T-helper 1 cell treated with Interleukin-12 subunit alpha and Interleukin-12 subunit beta and Interleukin-4 antibody, amounts not matched to agents 30 μg/mL and 1 μg/mL, for 36 hours (primary cell): Measurements from ENCODE around the gene RFX8.

Experiments used
- H3K27ac Mint-ChIP-seq: one replicate; pipeline ENCODE4 v1.8.0; 2021; ENCODE audit warnings: mild to moderate bottlenecking, mixed read lengths
- H3K27me3 Mint-ChIP-seq: one replicate; pipeline ENCODE4 v1.8.0; 2021; ENCODE audit warnings: low read depth, mixed read lengths
- H3K36me3 Mint-ChIP-seq: one replicate; pipeline ENCODE4 v1.8.0; 2021; ENCODE audit warnings: low read depth, mixed read lengths
- H3K4me1 Mint-ChIP-seq: one replicate; pipeline ENCODE4 v1.8.0; 2021; ENCODE audit warnings: low read depth, mixed read lengths
- H3K4me3 Mint-ChIP-seq: one replicate; pipeline ENCODE4 v1.8.0; 2021; ENCODE audit warnings: mild to moderate bottlenecking, moderate library complexity, mixed read lengths
- H3K9me3 Mint-ChIP-seq: one replicate; pipeline ENCODE4 v1.8.0; 2021; ENCODE audit warnings: mixed read lengths

RFX8 gene

DNA sequence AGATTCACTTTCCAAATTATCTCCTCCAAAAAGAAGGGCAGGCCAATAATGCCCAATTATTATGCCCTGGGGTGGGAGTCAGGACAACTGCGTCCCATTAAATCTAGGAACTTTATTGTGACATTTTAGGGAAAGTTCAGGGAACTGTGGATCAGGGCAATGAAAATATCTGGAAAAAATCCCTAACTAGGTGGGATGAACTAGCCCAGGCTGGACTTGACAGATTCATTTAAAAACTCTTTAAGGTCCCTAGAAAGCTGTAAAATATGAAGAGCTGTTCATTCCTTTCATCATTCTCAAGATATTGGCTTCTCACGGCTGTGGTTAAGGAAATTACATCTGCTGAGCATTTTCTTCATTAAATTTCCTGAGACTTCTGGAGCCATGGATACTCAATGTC is 95.8 kb downstream of the RFX8 start:
- Mint-ChIP-seq H3K27me3 (peaks cover 26% of the 10 kb centered on the region), H3K27ac (no peak overlapping the region), H3K9me3 (no peaks in the 10 kb centered on the region), H3K36me3 (no peaks in the 10 kb centered on the region), H3K4me3 (no peak overlapping the region), H3K4me1 (peaks cover 13% of the 10 kb centered on the region)

DNA sequence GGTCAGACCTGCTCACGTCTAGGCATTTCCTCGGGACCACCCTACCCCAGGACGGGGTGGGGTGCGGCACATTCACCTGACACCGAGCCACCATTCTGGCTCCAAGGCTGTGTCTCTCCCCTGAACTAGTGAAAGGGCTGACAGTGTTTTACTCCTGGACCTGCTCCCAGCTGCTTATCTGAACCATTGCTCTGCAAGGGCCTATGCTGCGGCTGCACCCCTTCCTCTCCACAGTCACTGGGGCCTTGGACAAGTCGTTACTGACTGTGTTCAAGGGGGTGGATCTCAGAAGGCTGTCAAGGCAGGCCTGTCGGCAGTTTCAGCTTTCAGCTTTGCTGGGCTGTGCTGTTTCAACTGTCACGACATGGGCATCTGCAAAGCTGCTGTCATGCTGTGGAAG is 99.3 kb downstream of the RFX8 start:
- Mint-ChIP-seq H3K4me3 (no peak overlapping the region), H3K4me1 (peaks cover 13% of the 10 kb centered on the region), H3K27ac (no peak overlapping the region), H3K27me3 (peaks cover 21% of the 10 kb centered on the region), H3K9me3 (peaks cover 20% of the 10 kb centered on the region), H3K36me3 (peaks cover 3% of the 10 kb centered on the region)

DNA sequence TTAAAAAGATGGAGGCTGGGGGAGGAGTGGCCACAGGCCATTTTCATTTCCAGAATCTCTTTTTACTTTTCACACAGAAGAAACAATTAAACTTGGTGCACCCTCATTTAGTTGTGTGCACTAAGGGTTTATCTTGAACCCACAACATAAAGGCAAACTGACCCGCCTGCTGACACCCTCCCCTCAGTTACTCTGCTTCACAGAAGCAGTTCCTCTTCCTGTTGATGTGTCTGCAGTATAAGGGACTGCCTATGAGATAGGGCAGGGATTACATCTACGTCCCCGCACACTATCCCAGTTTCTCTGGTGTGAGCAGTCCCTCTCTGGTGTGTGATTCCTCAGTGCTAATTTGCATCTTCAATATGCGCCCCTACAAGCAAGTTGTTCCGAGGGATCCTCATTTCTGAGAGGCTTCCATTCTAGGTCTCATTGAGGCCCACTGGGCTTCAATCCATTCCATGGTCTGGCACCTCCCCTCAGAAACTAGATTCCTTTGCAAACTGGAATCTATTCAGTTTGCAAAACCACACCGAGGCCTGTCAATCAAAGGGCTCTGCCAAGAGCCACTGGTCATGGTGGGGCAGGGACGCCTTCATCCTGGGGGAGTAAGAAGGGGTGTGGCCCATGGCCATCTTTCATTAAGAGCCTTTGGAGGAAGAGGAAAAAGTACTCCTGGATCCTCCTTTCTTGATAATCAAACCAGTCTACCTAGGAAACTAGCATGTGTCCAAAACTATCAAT is 99.9 kb downstream of the RFX8 start:
- Mint-ChIP-seq H3K4me1 (peaks cover 13% of the 10 kb centered on the region), H3K27me3 (peaks cover 21% of the 10 kb centered on the region), H3K4me3 (no peak overlapping the region), H3K36me3 (peaks cover 3% of the 10 kb centered on the region), H3K27ac (no peak overlapping the region), H3K9me3 (peaks cover 20% of the 10 kb centered on the region)

DNA sequence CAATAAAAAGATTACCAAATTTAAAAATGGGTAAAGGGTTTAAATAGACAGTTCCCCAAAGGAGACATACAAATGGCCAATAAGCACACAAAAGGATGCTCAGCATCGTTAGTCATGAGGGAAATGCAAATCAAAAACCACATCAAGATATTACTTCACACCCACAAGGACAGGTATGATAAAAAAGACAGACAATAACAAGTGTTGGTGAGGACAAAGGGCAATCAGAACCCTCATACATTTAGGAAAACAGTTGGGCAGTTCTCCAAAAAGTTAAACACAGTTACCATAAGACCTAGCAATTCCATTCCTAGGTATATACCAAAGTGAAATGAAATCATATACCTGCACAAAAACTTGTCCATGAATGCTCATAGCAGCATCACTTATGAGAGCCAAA is 102.1 kb downstream of the RFX8 start:
- H3K27ac Mint-ChIP-seq, result no peak overlapping the region

DNA sequence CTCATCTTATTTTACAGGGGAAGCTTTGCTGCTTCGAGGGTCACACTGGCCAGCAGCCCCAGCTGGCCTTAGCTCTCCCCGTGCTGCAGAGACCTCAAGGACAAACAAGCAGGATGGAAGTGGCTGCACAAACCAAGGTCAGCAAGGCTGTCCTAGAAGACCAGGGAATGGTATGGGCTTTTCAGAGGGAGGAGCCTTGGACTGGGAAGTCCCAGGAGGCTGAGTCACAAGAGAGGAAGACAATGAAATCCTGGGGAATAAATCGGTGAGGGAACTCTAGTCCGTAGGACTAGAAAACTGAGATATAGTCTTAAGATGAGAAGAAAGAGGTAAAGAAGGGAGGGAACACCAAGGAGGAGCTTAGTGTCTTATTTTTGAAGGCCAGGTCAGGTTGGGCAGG is 103.3 kb downstream of the RFX8 start:
- Mint-ChIP-seq H3K27me3 (peaks cover 21% of the 10 kb centered on the region), H3K27ac (no peak overlapping the region), H3K9me3 (peaks cover 20% of the 10 kb centered on the region), H3K4me3 (no peak overlapping the region), H3K4me1 (peaks cover 13% of the 10 kb centered on the region), H3K36me3 (peaks cover 3% of the 10 kb centered on the region)

More for the DNA sequence above, 102.1 kb downstream of the RFX8 start:
- Mint-ChIP-seq H3K4me3 (no peak overlapping the region), H3K36me3 (peaks cover 3% of the 10 kb centered on the region), H3K4me1 (peaks cover 13% of the 10 kb centered on the region), H3K27me3 (peaks cover 25% of the 10 kb centered on the region), H3K9me3 (peaks cover 20% of the 10 kb centered on the region)

DNA sequence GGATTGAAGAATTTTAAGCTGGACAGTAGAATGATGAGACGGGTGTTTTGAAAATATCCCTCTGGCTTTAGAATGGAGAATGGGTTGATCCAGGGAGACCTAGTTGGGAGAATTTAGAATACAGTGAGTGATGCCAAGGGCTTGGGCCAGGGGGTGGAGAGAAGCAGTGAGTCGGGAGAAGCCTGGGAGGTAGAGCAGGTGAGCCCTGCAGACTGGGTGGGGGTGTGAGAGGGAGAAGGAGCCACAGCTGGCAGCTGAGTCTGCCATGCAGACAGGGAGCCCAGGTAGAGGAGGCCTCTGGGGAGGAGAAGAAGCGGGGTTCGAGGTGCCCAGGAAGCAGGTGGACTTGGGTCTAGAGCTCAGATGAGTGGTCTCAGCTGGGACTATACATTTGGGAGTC is 105.8 kb downstream of the RFX8 start:
- H3K36me3 Mint-ChIP-seq, result peaks cover 5% of the 10 kb centered on the region
- no peak overlapping the region for H3K27ac Mint-ChIP-seq
- peaks cover under 1% of the 10 kb centered on the region for H3K4me1 Mint-ChIP-seq
- H3K27me3 Mint-ChIP-seq, result peaks cover 27% of the 10 kb centered on the region
- H3K4me3 Mint-ChIP-seq, result no peak overlapping the region
- H3K9me3 Mint-ChIP-seq, result peaks cover 20% of the 10 kb centered on the region

DNA sequence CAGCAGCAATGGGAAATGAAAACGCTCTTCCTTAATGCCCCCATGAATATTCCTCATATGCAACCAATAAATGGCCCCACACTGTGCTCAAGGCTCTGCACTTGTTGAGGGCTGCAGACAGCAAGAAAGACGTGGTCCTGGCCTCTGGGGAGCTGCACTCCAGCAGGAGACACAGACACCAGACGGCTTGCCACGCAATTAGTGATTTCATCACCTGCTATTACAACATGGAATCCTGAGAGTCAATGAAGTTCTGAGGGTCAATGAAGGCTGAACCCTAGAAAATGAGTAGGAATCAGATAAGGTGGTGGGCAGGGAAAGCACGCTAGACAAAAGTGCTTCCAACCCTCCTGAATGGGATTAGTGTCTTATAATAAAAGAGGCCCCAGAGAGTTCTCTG is 106.5 kb downstream of the RFX8 start:
- H3K27ac Mint-ChIP-seq, result no peak overlapping the region
- H3K27me3 Mint-ChIP-seq, result peaks cover 27% of the 10 kb centered on the region
- H3K9me3 Mint-ChIP-seq, result peaks cover 18% of the 10 kb centered on the region
- H3K4me3 Mint-ChIP-seq, result no peak overlapping the region
- no peaks in the 10 kb centered on the region for H3K4me1 Mint-ChIP-seq
- peaks cover 5% of the 10 kb centered on the region for H3K36me3 Mint-ChIP-seq

DNA sequence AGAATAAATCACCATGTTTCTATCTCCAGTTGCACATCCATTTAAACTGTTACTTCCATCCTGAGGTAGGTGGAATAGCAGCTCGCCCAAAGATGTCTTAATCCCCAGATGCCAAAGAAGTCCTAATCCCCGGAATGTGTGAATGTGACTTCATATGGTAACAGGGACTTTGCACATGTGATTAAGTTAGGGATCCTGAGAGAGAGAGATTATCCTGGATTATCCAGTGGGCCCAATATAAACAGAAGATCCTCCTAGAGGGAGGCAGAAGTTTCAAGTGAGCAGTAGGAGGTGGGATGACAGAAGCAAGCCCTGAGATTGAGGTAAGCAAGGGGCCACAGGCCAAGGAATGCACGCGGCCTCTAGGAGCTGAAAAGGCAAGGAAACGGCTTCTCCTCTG is 107.4 kb downstream of the RFX8 start:
- Mint-ChIP-seq H3K36me3 (peaks cover 2% of the 10 kb centered on the region), H3K27ac (no peak overlapping the region), H3K4me1 (peaks cover 2% of the 10 kb centered on the region), H3K4me3 (no peak overlapping the region), H3K9me3 (peaks cover 9% of the 10 kb centered on the region), H3K27me3 (peaks cover 27% of the 10 kb centered on the region)

DNA sequence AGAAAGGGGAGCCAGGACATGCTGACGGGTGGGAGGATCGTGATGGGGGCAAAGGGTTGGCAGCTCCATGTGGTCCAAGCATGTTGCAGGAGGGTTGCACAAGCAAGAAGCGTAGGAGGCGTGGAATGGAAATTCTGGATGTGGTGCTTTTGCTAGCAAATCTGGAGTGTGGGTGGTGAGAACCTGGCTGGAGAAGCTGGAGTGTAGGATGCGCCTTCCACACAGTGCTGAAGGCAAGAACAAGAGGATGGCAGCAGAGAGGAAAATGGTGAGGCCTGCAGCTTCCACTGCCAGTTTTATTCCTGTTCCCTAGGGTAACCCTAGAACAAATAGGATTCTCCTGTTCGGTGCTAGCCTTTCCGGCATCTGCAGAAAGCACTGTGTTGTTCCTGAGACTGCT is 110.0 kb downstream of the RFX8 start:
- peaks cover 2% of the 10 kb centered on the region for H3K36me3 Mint-ChIP-seq
- no peak overlapping the region for H3K27ac Mint-ChIP-seq
- H3K9me3 Mint-ChIP-seq, result no peaks in the 10 kb centered on the region
- H3K4me3 Mint-ChIP-seq, result no peak overlapping the region
- peaks cover 16% of the 10 kb centered on the region for H3K27me3 Mint-ChIP-seq
- H3K4me1 Mint-ChIP-seq, result peaks cover 24% of the 10 kb centered on the region

DNA sequence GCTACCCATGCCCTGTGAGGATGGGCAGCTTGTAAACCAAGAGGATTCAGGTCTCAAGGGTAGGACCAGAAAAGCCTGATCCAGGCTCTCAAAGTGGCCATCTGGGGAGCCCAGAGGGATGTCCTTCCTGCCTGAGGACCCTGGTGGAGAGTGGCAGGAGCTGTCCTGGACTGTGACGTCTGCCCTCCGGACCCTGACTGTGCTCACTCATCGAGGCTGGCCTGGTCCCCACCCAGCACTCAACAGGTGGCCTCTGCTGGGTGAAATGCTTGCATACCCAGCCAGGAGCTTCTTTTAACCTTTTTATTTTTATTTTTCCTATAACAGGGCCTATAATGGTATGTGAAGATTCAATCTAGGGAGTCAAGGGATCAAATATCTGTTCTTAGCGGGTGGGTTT is 112.1 kb downstream of the RFX8 start:
- Mint-ChIP-seq H3K4me3 (no peak overlapping the region), H3K4me1 (peaks cover 25% of the 10 kb centered on the region), H3K27me3 (peaks cover 6% of the 10 kb centered on the region), H3K36me3 (peaks cover 2% of the 10 kb centered on the region), H3K9me3 (no peaks in the 10 kb centered on the region), H3K27ac (peak overlapping the region; percentile 72)

DNA sequence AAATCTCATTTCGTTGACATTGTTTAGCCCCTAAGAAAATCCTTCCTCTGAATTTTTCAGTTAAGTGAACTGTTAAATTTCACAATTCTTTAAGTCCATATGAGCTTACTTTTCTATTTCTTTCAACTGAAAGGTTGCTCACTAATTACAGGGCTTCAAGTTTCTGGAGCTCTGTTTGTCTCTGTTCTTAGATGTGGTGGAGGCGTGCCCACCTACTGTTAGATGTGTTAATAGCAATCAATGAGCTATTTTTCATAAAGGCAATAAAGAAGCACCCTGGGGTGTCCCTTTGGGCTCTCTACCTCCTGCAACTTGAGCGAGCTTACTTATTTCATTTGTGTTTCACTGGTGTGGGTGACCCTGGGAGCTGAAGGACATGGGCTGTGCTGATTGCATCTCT is 112.6 kb downstream of the RFX8 start:
- Mint-ChIP-seq H3K4me1 (peaks cover 25% of the 10 kb centered on the region), H3K9me3 (no peaks in the 10 kb centered on the region), H3K4me3 (no peak overlapping the region), H3K36me3 (peaks cover 2% of the 10 kb centered on the region), H3K27ac (peak overlapping the region; percentile 72), H3K27me3 (peaks cover 6% of the 10 kb centered on the region)

DNA sequence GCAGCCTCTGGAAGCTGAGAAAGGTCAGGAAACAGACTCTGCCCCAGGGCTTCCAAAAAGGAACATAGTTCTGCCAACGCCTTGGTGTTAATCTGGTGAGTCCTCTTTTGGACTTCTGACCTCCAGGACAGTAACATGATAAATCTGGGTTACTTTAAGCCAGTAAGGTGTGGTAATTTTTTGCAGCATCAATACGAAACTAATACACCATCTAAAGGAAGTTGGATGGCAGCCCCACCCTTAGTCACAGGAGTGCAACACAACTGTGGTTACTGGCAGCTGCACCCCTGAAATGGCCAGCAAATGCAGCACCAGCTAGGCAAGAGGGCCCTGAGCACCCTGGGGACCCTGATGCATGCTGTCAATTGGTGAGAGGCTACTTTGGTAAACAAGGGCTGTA is 113.4 kb downstream of the RFX8 start:
- H3K4me1 Mint-ChIP-seq, result peaks cover 25% of the 10 kb centered on the region
- peak overlapping the region; percentile 72 for H3K27ac Mint-ChIP-seq
- H3K9me3 Mint-ChIP-seq, result no peaks in the 10 kb centered on the region
- peak overlapping the region; percentile 17 for H3K4me3 Mint-ChIP-seq
- peaks cover 2% of the 10 kb centered on the region for H3K36me3 Mint-ChIP-seq
- H3K27me3 Mint-ChIP-seq, result peaks cover 6% of the 10 kb centered on the region

DNA sequence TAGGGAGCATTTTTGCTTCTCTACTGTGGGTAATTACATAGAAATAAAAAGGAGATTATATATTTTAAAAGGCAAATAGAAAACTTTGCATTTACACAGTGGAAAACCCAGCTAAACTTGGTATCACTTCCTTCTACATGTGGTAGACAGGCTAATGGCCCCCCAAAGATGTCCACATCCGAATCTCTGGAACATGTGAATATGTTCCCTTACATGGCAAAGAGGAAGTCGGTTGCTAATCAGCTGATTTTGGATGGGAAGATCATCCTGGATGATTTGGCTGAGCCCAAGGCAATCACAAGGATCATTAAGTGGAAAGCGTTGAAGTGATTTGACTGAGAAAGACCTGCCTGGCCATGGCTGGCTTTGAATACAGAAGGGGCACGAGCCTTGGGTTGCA is 113.8 kb downstream of the RFX8 start:
- H3K4me1 Mint-ChIP-seq, result peaks cover 25% of the 10 kb centered on the region
- peaks cover 6% of the 10 kb centered on the region for H3K27me3 Mint-ChIP-seq
- no peaks in the 10 kb centered on the region for H3K9me3 Mint-ChIP-seq
- H3K36me3 Mint-ChIP-seq, result peaks cover 2% of the 10 kb centered on the region
- H3K4me3 Mint-ChIP-seq, result peak overlapping the region; percentile 17
- H3K27ac Mint-ChIP-seq, result peak overlapping the region; percentile 72

DNA sequence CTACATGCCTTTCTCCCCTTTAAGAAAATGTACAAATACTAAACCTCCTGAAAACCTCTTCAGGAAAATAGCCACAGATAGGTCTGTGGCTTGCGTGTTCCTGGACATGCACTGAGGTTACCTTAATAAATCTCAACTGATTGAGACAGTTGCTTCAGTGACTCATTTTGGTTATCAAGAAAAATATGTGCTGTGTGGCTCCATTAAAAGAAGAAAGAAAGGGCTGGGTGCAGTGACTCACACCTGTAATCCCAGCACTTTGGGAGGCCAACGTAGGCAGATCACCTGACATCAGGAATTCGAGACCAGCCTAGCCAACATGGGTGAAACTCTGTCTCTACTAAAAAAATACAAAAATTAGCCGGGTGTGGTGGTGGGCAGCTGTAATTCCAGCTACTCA is 114.7 kb downstream of the RFX8 start:
- Mint-ChIP-seq H3K27me3 (no peaks in the 10 kb centered on the region), H3K36me3 (peaks cover 2% of the 10 kb centered on the region), H3K27ac (peak overlapping the region; percentile 12), H3K4me1 (peaks cover 25% of the 10 kb centered on the region), H3K4me3 (no peak overlapping the region), H3K9me3 (no peaks in the 10 kb centered on the region)

DNA sequence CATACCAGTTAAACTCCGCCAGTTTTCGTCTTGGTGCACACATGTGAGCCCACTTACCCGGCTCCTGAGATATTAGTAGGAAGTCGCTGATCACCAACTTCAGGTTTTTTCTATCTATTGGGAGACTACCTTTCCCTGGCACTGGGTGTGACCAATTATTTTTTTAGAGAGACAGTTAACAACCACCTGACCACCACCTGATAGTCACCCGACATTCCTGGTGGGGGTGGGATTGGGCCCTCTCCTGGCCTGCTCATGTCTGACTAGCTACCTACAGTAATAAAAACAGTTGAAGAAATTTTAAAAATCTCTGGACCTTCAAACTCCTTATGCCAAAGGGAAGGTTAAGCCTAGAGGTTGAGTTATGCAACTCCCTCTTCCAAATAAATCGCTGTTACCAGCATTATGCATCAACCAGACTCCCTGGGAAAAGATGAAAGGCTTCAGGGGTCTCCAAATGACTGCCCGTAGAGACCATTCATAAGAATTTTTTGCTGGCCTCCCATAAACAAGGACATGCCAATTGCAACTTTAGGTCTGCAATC is 115.4 kb downstream of the RFX8 start:
- Mint-ChIP-seq H3K27ac (no peak overlapping the region), H3K9me3 (no peaks in the 10 kb centered on the region), H3K36me3 (no peaks in the 10 kb centered on the region), H3K4me1 (peaks cover 25% of the 10 kb centered on the region), H3K27me3 (no peaks in the 10 kb centered on the region), H3K4me3 (no peak overlapping the region)
